Gastroesophageal sphincter (tissue), 4 donors: ENCODE data around the gene FNDC5. TPM values are rescaled to one million over a fixed set of nuclear protein-coding genes. Genes with fewer than 3 reads are reported as not detected.

ENCODE experiments used
- ATAC-seq: fragments of 150-250 bp; one replicate; pipeline ENCODE4 v1.9.1; 2016; ENCODE audit warnings: mild to moderate bottlenecking, moderate library complexity
- H3K27ac ChIP-seq, 4 donors: fragments of 200-600 bp; sonication (generic) in 3 of 4; 1 replicate in 3 of 4; 2 replicates in 1 of 4; pipeline ENCODE4 v1.5.1; 2016 to 2019
- H3K27me3 ChIP-seq: fragments of 200-600 bp; sonication (generic); one replicate; pipeline ENCODE4 v1.5.1; 2019
- H3K36me3 ChIP-seq, 2 donors: fragments of 200-600 bp; sonication (generic); one replicate each; pipeline ENCODE4 v1.5.1; 2019; ENCODE audit warnings: control low read depth in 1 of 2
- H3K4me1 ChIP-seq, 3 donors: fragments of 200-600 bp; sonication (generic); 1 replicate in 2 of 3; 2 replicates in 1 of 3; pipeline ENCODE4 v1.5.1; 2016 to 2019; ENCODE audit warnings: control low read depth in 2 of 3
- H3K4me3 ChIP-seq, 2 donors: fragments of 200-600 bp; sonication (generic); one replicate each; pipeline ENCODE4 v1.5.1; 2019; ENCODE audit warnings: mild to moderate bottlenecking in 1 of 2, moderate library complexity in 1 of 2
- H3K9me3 ChIP-seq, 3 donors: fragments of 200-600 bp; sonication (generic); one replicate each; pipeline ENCODE4 v1.5.1; 2017 to 2019; ENCODE audit warnings: control low read depth in 2 of 3
- CTCF ChIP-seq, 4 experiments: fragments of 200-600 bp in 2 of 4; fragments of 450-650 bp in 2 of 4; sonication (generic) in 1 of 4; IDR thresholded peaks; one replicate each; pipeline ENCODE4 v1.5.1; 2017 to 2019; ENCODE audit warnings: antibody characterized with exemption in 4 of 4, mild to moderate bottlenecking in 2 of 4, moderate library complexity in 2 of 4
- EP300 ChIP-seq: sonication (generic); formaldehyde crosslinking; IDR thresholded peaks from one replicate; pipeline ENCODE4 v1.6.1; 2017; ENCODE audit warnings: antibody characterized with exemption, mild to moderate bottlenecking
- POLR2A ChIP-seq, 2 donors: fragments of 450-650 bp; IDR thresholded peaks; one replicate each; pipeline ENCODE4 v1.6.1; 2017; ENCODE audit warnings: antibody characterized with exemption in 2 of 2, mild to moderate bottlenecking in 2 of 2, moderate library complexity in 1 of 2
- POLR2AphosphoS5 ChIP-seq: sonication (generic); formaldehyde crosslinking; IDR thresholded peaks from one replicate; pipeline ENCODE4 v1.6.1; 2017; ENCODE audit warnings: antibody characterized with exemption
- WGBS, 2 donors: methylation state at CpG; one replicate each; pipeline ENCODE4 v1.1.5; 2018; ENCODE audit warnings: low coverage in 1 of 2; 5-methylcytosine and 5-hydroxymethylcytosine counted together
- total RNA-seq, 4 donors: library from RNA; depleted of rRNA; stranded (reverse); fragments of >200 nt; gene quantifications; one replicate each; pipeline ENCODE4 v1.1.0, GENCODE V29; 2016

FNDC5 gene
- total RNA-seq, 4 donors from 2014 or later = 7.3 to 11.3 (median 8.9) TPM

- Histone ChIP-seq H3K27ac (no peak overlapping the region), H3K9me3 (no peaks in the 10 kb centered on the region), H3K4me1 (peaks cover 0 to 20% (median 0%) of the 10 kb centered on the region in 3 donors), H3K4me3 (no peak overlapping the region), H3K27me3 (no peaks in the 10 kb centered on the region), H3K36me3 (peaks cover 13 to 54% of the 10 kb centered on the region in 2 donors)
- ATAC-seq = no peak
- TF ChIP-seq EP300 = no peak
- TF ChIP-seq POLR2AphosphoS5 = no peak
- no peak for TF ChIP-seq POLR2A (IDR thresholded peaks at IDR 0.05)
- TF ChIP-seq CTCF (IDR thresholded peaks at IDR 0.05) = no peak
- WGBS, 2 donors = 83 to 100% methylated on average over 2 to 3 of the region's 3 CpGs
These were observed 45.5 kb downstream of the FNDC5 start for GRCh38 chr1:32825181-32825580.

- H3K36me3 ChIP-seq = no peaks in the 10 kb centered on the region
These were observed 51.7 kb downstream of the FNDC5 start for GRCh38 chr1:32818804-32819541.

GRCh38 chr1:32817815-32818786 lies 52.6 kb downstream of the FNDC5 start:
- Histone ChIP-seq H3K4me3 (peak overlapping the region; percentile 70 to 83), H3K9me3 (no peaks in the 10 kb centered on the region), H3K27ac (peak overlapping the region; percentile 85 to 97 (median 95)), H3K36me3 (no peaks in the 10 kb centered on the region), H3K27me3 (no peaks in the 10 kb centered on the region), H3K4me1 (peaks cover 0 to 74% (median 20%) of the 10 kb centered on the region in 3 donors)
- TF ChIP-seq EP300 = no peak
- peak in 1 of 2 donors; percentile 26 for TF ChIP-seq POLR2A (IDR thresholded peaks at IDR 0.05)
- TF ChIP-seq POLR2AphosphoS5 = peak; percentile 80
- no peak for TF ChIP-seq CTCF (IDR thresholded peaks at IDR 0.05)
- WGBS, 2 donors = 0 to 3% methylated on average over 4 to 13 of the region's 51 CpGs
- ATAC-seq = peak; percentile 49

More at GRCh38 chr1:32818804-32819541, 51.7 kb downstream of the FNDC5 start:
- Histone ChIP-seq H3K27ac (peak overlapping the region; percentile 85 to 97 (median 95)), H3K27me3 (no peaks in the 10 kb centered on the region), H3K4me3 (peak overlapping the region; percentile 70 to 83), H3K4me1 (peaks cover 0 to 65% (median 20%) of the 10 kb centered on the region in 3 donors), H3K9me3 (no peaks in the 10 kb centered on the region)
- TF ChIP-seq CTCF (IDR thresholded peaks at IDR 0.05) = no peak
- no peak for TF ChIP-seq POLR2A (IDR thresholded peaks at IDR 0.05)
- no peak for ATAC-seq
- WGBS, 2 donors = 58 to 59% methylated on average over 9 to 11 of the region's 11 CpGs

- WGBS, 2 donors = 0% methylated on average over 11 of the region's 55 CpGs; no CpG with 5 or more reads in 1 of the 2 donors
- Histone ChIP-seq H3K27me3 (no peaks in the 10 kb centered on the region), H3K36me3 (no peaks in the 10 kb centered on the region), H3K9me3 (no peaks in the 10 kb centered on the region), H3K4me3 (peak within 1 kb of the TSS; percentile 70 to 83), H3K27ac (peak within 1 kb of the TSS; percentile 85 to 97 (median 95)), H3K4me1 (peaks cover 0 to 79% (median 20%) of the 10 kb centered on the region in 3 donors)
- TF ChIP-seq CTCF (IDR thresholded peaks at IDR 0.05) = peak in 2 of 4 experiments; percentile 44 to 56
- peak; percentile 96 for TF ChIP-seq POLR2AphosphoS5
- no peak for TF ChIP-seq EP300
- TF ChIP-seq POLR2A (IDR thresholded peaks at IDR 0.05) = peak; percentile 45
- ATAC-seq = peak; percentile 97
These were observed 53.4 kb downstream of the FNDC5 start, which contains the start of the genes S100PBP and YARS1 for GRCh38 chr1:32817159-32817814. Gene S100PBP, plus strand, starts transcription at chr1:32817653. Its CDS starts 8,447 bp downstream, at chr1:32826100. Gene YARS1, minus strand, starts transcription at chr1:32817358. Its CDS starts 114 bp downstream, at chr1:32817244.
